Ascending aorta (tissue), 2 donors: Measurements from ENCODE around the gene SLC9C2. TPM values are rescaled to one million over a fixed set of nuclear protein-coding genes. Genes with fewer than 3 reads are reported as not detected.
"Not testable (repeated sequence)": the region's sequence is repeated elsewhere in the genome, so short reads cannot be mapped to it uniquely, and the experiment has no call there.

Source experiments
- DNase-seq, 2 donors: peaks; one replicate each; pipeline ENCODE4 v3.0.0-alpha.2; 2019; ENCODE audit warnings: low spot score in 2 of 2
- H3K27ac ChIP-seq, 2 donors: fragments of 200-600 bp; sonication (generic); one replicate each; pipeline ENCODE4 v1.5.1; 2016 to 2017; ENCODE audit warnings: mild to moderate bottlenecking in 1 of 2
- H3K27me3 ChIP-seq: fragments of 200-600 bp; sonication (generic); one replicate; pipeline ENCODE4 v1.5.1; 2017
- H3K36me3 ChIP-seq, 2 donors: fragments of 200-600 bp; sonication (generic); one replicate each; pipeline ENCODE4 v1.5.1; 2016
- H3K4me1 ChIP-seq, 2 donors: fragments of 200-600 bp; sonication (generic); one replicate each; pipeline ENCODE4 v1.5.1; 2016 to 2017; ENCODE audit warnings: mild to moderate bottlenecking in 1 of 2
- H3K4me3 ChIP-seq, 2 donors: fragments of 200-600 bp; sonication (generic); one replicate each; pipeline ENCODE4 v1.5.1; 2016 to 2017; ENCODE audit warnings: mild to moderate bottlenecking in 1 of 2
- H3K9me3 ChIP-seq, 2 donors: fragments of 200-600 bp; sonication (generic); one replicate each; pipeline ENCODE4 v1.5.1; 2016
- intact Hi-C: fragments of 100-400 bp; cut with DNase I; formaldehyde crosslinking; loops from one replicate; pipeline ENCODE4 v1.15.1; 2023
- total RNA-seq: library from RNA; depleted of rRNA; stranded (reverse); fragments of >200 nt; gene quantifications from one replicate; pipeline ENCODE4 v1.1.0, GENCODE V29; 2016
- TF ChIP-seq, protein P1 (sequence below), 3 experiments: fragments of 200-600 bp in 2 of 3; fragments of 450-650 bp in 1 of 3; sonication (generic) in 2 of 3; IDR thresholded peaks; one replicate each; pipeline ENCODE4 v1.5.1; 2016 to 2019; ENCODE audit warnings: antibody characterized with exemption in 3 of 3, mild to moderate bottlenecking in 1 of 3, moderate library complexity in 1 of 3

The SLC9C2 gene
- total RNA-seq, 1 donor from 2014 or later, result not detected

DNA sequence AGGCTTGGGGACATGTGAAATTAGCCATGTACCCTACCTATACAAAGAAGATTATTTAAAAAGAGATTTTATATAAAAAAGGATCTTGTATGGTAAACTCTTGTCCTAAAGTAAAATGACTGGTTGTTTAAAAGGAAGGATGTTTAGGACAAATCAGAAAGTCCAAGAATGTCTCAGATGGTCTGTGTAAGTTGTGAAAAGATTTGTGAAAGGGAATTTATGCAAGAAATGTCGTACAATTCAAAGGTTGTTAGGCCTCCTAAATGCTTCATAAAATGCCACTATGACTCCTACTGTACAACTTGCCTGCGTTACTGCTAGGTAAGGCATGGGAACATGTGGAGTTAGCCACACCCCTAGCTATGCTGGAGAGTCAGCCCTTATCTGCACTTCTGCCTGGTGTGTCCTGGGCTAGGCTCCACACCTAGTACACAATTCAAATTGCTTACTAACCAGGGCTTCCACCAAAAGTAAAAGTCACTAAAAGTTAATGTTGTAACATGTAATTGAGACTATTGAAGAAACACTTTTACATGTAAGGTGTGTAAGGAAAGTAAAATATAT is 106.0 kb downstream of the SLC9C2 start:
- Histone ChIP-seq H3K36me3 (no peaks in the 10 kb centered on the region), H3K4me1 (no peaks in the 10 kb centered on the region), H3K9me3 (no peaks in the 10 kb centered on the region), H3K27ac (no peak overlapping the region), H3K27me3 (no peaks in the 10 kb centered on the region), H3K4me3 (no peak overlapping the region)
- DNase-seq, result no peak
- intact Hi-C loops, result no loop called here
- TF ChIP-seq, protein P1, sequence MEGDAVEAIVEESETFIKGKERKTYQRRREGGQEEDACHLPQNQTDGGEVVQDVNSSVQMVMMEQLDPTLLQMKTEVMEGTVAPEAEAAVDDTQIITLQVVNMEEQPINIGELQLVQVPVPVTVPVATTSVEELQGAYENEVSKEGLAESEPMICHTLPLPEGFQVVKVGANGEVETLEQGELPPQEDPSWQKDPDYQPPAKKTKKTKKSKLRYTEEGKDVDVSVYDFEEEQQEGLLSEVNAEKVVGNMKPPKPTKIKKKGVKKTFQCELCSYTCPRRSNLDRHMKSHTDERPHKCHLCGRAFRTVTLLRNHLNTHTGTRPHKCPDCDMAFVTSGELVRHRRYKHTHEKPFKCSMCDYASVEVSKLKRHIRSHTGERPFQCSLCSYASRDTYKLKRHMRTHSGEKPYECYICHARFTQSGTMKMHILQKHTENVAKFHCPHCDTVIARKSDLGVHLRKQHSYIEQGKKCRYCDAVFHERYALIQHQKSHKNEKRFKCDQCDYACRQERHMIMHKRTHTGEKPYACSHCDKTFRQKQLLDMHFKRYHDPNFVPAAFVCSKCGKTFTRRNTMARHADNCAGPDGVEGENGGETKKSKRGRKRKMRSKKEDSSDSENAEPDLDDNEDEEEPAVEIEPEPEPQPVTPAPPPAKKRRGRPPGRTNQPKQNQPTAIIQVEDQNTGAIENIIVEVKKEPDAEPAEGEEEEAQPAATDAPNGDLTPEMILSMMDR (IDR thresholded peaks at IDR 0.05), result no peak

DNA sequence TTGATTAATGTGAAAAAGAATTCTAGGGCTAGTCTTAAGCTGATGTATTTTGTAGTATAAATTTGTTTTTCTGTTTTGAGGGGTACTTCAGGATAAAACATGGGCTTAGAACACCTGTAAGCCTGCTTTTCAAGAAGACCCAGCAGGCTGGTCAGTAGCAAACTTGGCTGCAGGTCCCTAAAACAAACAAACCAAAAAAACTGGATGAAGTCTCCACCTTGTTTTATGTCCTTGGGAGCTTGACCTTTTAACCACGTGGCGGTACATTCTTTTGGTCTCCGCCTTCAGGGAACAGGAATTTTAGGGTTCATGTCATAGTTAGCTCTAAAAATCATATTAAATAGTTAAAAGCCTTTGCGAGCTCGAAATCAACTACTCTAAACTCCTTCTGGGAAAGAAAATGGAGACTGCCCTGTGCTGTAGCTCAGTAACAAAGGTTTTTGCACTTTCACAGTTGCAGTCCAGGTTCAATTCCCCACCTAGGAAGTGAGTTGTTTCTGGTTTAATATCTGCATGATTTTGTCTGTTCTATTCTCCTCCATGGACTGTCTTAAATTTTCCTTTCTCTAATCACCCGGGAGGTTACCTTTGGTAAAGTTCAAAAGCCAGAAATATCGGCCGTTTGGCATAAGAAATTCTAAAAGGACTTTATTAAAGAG is 107.1 kb downstream of the SLC9C2 start:
- no peaks in the 10 kb centered on the region for H3K9me3 ChIP-seq
- H3K36me3 ChIP-seq, result no peaks in the 10 kb centered on the region
- intact Hi-C loops, result no loop called here
- no peak overlapping the region for H3K4me3 ChIP-seq
- no peak for DNase-seq
- no peak overlapping the region for H3K27ac ChIP-seq
- TF ChIP-seq, protein P1 (IDR thresholded peaks at IDR 0.05), result no peak
- no peaks in the 10 kb centered on the region for H3K27me3 ChIP-seq
- no peaks in the 10 kb centered on the region for H3K4me1 ChIP-seq

DNA sequence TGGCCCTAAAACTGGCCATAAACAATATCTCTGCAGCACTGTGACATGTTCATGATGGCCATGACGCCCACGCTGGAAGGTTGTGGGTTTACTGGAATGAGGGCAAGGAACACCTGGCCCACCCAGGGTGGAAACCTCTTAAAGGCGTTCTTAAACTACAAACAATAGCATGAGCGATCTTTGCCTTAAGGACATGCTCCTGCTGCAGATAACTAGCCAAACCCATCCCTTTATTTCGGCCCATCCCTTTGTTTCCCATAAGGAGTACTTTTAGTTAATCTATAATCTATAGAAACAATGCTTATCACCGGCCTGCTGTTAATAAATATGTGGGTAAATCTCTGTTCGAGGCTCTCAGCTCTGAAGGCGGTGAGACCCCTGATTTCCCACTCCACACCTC is 109.7 kb downstream of the SLC9C2 start:
- not testable (repeated sequence) for H3K9me3 ChIP-seq

DNA sequence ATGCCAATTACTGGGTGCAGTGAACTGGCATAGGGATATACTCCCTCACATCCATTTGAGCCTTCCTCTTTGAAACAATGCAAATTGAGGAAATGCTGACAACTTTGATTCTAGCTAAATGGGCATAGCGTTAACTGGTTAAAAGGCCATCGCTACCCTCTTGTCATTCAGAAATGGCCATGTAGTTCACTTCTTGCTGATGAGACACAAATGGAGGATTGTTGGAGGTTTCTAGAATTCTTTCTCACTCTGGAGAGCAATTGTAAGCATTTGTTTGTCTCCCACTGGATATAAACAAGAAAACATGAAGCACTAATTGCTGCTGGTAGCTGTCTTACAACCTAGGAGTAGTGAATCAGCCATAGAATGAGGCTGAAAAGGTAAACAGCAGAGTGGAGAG is 111.4 kb downstream of the SLC9C2 start:
- intact Hi-C loops, result no loop called here
- DNase-seq, result no peak
- no peaks in the 10 kb centered on the region for H3K4me1 ChIP-seq
- H3K27ac ChIP-seq, result no peak overlapping the region
- H3K36me3 ChIP-seq, result peaks cover 25 to 38% of the 10 kb centered on the region in 2 donors
- H3K4me3 ChIP-seq, result no peak overlapping the region
- no peaks in the 10 kb centered on the region for H3K9me3 ChIP-seq
- TF ChIP-seq, protein P1 (IDR thresholded peaks at IDR 0.05), result no peak
- H3K27me3 ChIP-seq, result no peaks in the 10 kb centered on the region

More for the DNA sequence above, 109.7 kb downstream of the SLC9C2 start:
- H3K27me3 ChIP-seq, H3K27ac ChIP-seq, H3K4me3 ChIP-seq, DNase-seq, intact Hi-C loops, H3K4me1 ChIP-seq: not testable (repeated sequence)
- peaks cover 10 to 21% of the 10 kb centered on the region in 2 donors for H3K36me3 ChIP-seq

DNA sequence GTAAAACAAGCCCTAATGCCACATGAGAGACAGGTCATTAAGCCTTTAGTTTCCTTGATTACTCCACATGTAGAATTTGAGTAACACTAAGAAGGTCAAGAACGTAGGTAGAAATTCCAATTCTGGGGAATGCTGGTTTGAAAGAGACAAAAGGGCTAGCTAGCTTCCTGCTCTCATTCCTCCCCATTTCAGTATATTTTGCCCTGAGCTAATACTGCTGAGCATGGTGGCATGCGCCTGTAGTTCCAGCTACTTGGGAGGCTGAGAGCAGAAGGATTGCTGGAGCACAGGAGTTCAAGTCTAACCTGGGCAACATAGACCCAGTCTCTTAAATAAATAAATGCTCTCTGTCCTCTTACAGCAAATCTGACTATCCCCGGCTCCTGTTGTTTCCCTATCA is 112.9 kb downstream of the SLC9C2 start:
- Histone ChIP-seq H3K4me1 (no peaks in the 10 kb centered on the region), H3K9me3 (no peaks in the 10 kb centered on the region), H3K27me3 (no peaks in the 10 kb centered on the region), H3K4me3 (no peak overlapping the region), H3K27ac (no peak overlapping the region), H3K36me3 (peaks cover 41 to 53% of the 10 kb centered on the region in 2 donors)
- no peak for DNase-seq
- TF ChIP-seq, protein P1 (IDR thresholded peaks at IDR 0.05), result no peak
- intact Hi-C loops, result no loop called here

DNA sequence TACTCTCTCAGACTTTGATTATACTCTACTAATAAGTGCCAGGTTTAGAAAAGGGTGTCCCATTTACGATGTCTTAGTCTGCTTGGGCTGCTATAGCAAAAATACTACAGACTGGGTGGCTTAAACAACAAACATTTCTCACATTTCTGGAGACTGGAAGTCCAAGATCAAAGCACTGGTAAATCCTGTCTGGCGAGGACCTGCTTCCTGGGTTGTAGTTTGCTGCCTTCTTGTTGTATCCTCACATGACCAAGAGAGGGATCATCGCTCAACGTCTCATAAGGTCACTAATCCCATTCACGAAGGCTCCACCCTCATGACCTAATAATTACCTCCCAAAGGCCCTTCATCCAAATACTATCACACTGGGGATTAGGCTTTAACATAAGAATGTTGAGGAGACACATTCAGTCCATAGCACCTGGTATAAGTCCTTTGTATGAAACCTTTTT is 113.7 kb downstream of the SLC9C2 start:
- H3K4me1 ChIP-seq, result no peaks in the 10 kb centered on the region
- H3K4me3 ChIP-seq, result no peak overlapping the region
- H3K27me3 ChIP-seq, result no peaks in the 10 kb centered on the region
- intact Hi-C loops, result no loop called here
- H3K9me3 ChIP-seq, result no peaks in the 10 kb centered on the region
- no peak for DNase-seq
- H3K27ac ChIP-seq, result no peak overlapping the region
- peaks cover 48 to 61% of the 10 kb centered on the region in 2 donors for H3K36me3 ChIP-seq
- TF ChIP-seq, protein P1 (IDR thresholded peaks at IDR 0.05), result no peak
